ENCODE results near the gene MTMR4. TPM values are rescaled to one million over a fixed set of nuclear protein-coding genes. Genes with fewer than 3 reads are reported as not detected.
A peak's percentile ranks its signal among the peaks of the same experiment; 100 is the strongest.
"Not testable (repeated sequence)": the region's sequence is repeated elsewhere in the genome, so short reads cannot be mapped to it uniquely, and the experiment has no call there.

MTMR4 gene
- total RNA-seq, 2 experiments from 2014 or later = 69.2 to 77.9 TPM

DNA sequence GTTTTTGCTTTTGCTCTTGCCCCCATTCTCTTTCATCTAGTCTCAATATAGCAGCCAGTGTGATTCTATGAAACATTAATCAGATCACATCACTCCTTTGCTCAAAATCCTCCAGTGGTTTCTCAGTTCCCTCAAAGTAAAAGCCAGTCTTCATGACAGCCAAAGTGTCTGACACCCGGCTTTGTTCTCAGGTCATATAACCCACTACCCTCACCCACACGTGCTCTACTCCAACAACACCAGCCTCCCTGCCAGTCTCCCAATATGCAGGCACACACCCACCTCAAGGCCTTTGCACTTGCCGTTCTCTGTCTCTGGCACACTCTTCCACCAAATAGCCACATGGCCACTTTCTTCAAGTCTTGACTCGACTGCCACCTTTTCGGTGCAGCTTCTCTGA is 4.4 kb downstream of the MTMR4 start:
- Mint-ChIP-seq H3K27me3 (no peaks in the 10 kb centered on the region), H3K27ac (no peak overlapping the region)

DNA sequence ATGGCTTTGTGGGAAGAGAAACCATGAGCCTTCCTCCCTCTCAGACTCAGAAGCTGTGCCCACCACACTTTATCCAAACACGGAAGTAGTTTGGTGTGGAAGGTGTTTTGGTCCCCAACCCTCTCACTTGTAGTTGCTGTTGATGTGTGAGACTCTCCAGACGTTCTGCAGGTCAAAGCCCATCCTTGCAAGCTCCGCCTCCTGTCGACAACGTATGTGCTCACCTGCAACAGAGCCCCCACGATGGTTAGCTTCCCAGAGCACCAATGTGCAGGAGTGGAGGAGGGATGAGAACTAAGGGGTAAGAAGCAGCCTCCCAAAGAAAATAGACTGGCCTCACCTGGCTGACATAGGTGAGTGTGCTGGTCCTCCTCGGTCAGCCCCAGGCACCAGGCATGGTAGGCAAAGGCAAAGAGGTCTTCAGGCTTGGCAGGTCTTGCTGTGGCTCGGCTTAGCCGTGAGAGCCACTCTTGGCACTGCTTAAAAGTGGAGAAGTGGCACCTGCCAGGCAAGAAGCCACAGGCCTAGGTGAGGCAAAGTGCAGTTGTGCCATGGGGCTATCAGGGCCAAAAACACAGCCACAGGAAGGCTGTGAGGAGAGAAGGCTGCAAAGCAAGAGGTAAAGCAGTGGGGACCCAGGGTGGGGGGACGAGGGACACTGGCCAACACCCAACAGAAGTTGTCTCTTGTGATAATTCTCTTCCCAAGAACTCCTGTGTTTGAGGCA is 5.9 kb downstream of the MTMR4 start:
- CTCF ChIA-PET = no interaction called here
- ATAC-seq (no peak), DNase-seq (no peak)
- intact Hi-C loops (cut with DNase I, micrococcal nuclease) = no loop called here
- POLR2A ChIA-PET = no interaction called here
- Mint-ChIP-seq H3K36me3 (ENCODE audit: low read depth) (peaks cover 68% of the 10 kb centered on the region), H3K4me1 (peaks cover 11% of the 10 kb centered on the region), H3K9me3 (ENCODE audit: low read depth) (no peaks in the 10 kb centered on the region), H3K27me3 (no peaks in the 10 kb centered on the region), H3K4me3 (no peak overlapping the region), H3K27ac (no peak overlapping the region)

More for the DNA sequence above, 4.4 kb downstream of the MTMR4 start:
- ChIA-PET CTCF (no interaction called here), POLR2A (no interaction called here)
- no peak for DNase-seq
- no peak overlapping the region for H3K4me3 Mint-ChIP-seq
- intact Hi-C loops (cut with DNase I, micrococcal nuclease) = loop anchor here in 1 of 2 experiments (10.0 kb wide), 1 partner anchor 185 kb away; the partner anchor contains the start of genes RAD51C and TEX14
- H3K9me3 Mint-ChIP-seq (ENCODE audit: low read depth) = no peaks in the 10 kb centered on the region
- peaks cover 15% of the 10 kb centered on the region for H3K4me1 Mint-ChIP-seq
- peaks cover 61% of the 10 kb centered on the region for H3K36me3 Mint-ChIP-seq (ENCODE audit: low read depth)
- ATAC-seq = no peak

DNA sequence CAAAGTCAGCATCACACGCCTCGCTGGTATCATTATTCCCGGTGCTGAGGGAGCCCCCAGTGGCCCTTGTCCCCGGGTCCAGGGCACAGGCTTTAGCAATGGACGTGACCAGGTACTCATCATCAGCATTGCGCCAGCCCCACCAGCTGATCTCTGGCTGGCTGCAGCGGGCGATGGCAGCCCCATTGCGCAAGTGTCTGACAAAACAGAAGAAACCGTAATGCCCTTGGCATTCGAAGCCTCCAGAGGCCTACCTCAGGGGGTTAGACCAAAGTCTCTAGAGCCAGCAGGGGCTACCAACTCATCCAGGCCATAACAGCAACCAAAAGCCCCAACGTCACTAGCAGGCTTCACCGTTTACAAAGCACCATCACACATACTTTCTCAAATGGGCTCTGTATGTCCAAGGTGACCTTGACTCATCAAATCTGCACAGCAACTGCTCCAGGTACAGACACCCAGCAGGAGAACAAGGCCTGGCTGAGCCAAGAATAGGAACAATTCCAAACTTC is 7.3 kb downstream of the MTMR4 start:
- Mint-ChIP-seq H3K9me3 (ENCODE audit: low read depth) (no peaks in the 10 kb centered on the region), H3K4me3 (no peak overlapping the region), H3K27ac (no peak overlapping the region), H3K4me1 (peaks cover 3% of the 10 kb centered on the region), H3K36me3 (ENCODE audit: low read depth) (peaks cover 68% of the 10 kb centered on the region), H3K27me3 (no peaks in the 10 kb centered on the region)
- intact Hi-C loops (cut with DNase I, micrococcal nuclease) = no loop called here
- ChIA-PET POLR2A (no interaction called here), CTCF (no interaction called here)
- ATAC-seq (no peak), DNase-seq (no peak)

DNA sequence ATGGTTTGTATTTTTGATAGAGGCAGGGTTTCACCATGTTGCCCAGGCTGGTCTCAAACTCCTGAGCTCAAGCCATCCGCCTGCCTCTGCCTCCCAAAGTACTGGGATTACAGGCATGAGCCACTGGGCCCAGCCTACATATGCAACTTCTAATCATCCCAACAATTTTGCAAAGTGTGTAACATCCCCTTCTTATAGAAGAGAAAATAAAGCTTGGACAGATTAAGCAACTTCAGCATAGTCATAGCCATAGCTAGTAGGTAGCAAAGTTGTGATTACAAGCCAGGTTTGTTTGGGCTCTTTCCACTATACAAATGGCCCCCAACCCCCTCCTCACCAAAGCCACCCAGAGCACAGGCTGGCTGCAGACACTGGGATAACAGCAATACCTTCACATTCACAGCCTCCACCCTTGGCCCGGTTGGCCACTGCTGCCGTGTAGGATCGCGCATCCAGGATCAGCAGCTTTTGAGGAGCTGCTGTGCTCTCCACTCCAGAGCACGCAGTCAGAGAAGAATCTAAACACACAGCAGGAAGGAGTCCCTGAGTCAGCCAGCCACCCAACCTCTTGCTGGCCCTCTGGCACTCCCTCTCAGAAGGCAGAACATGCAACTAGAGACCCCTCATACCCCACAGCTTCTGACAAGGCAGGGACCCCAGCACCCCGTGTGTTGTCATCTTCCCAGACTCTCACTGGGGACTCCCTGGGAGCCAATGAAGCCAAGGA is 7.9 kb downstream of the MTMR4 start:
- Mint-ChIP-seq H3K36me3 (ENCODE audit: low read depth) (peaks cover 65% of the 10 kb centered on the region), H3K4me1 (no peaks in the 10 kb centered on the region), H3K4me3 (no peak overlapping the region), H3K27ac (no peak overlapping the region), H3K9me3 (ENCODE audit: low read depth) (no peaks in the 10 kb centered on the region), H3K27me3 (no peaks in the 10 kb centered on the region)
- POLR2A ChIA-PET = interaction anchor here (1.1 kb wide), 1 partner anchor 135 kb away, joined by 3 read pairs; no protein-coding TSS in a partner anchor
- DNase-seq = no peak
- no peak for ATAC-seq
- intact Hi-C loops (cut with DNase I, micrococcal nuclease) = no loop called here
- CTCF ChIA-PET = no interaction called here

DNA sequence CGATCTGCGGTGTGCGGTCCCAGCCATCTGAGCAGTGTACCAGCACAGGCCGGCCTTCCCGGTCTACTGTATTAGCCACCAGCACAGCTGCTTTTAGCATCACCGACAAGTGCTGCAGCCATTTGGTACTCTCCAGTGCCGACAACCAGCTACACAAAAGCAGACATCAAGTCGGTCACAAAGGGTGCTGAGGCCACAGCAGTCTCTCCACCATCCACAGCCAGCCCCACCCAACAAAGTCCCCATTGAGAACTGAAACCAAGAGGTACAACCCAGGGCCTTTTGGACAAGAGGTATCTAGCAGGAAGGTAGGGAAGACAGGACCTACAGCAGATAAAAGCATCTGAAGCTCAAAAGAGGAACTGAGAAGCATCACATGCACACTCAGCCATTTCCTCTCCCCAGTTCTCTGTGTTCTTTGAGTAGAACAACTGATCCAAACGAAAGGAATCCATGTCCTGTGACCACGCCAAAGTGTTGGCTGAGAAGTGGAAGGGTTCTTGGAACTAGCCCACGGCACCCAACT is 9.5 kb downstream of the MTMR4 start:
- no peak for ATAC-seq
- POLR2A ChIA-PET = no interaction called here
- no peaks in the 10 kb centered on the region for H3K4me1 Mint-ChIP-seq
- H3K36me3 Mint-ChIP-seq (ENCODE audit: low read depth) = peaks cover 56% of the 10 kb centered on the region
- DNase-seq = no peak
- no peak overlapping the region for H3K4me3 Mint-ChIP-seq
- CTCF ChIA-PET = no interaction called here
- no peaks in the 10 kb centered on the region for H3K27me3 Mint-ChIP-seq
- H3K27ac Mint-ChIP-seq = no peak overlapping the region
- H3K9me3 Mint-ChIP-seq (ENCODE audit: low read depth) = no peaks in the 10 kb centered on the region
- intact Hi-C loops (cut with DNase I, micrococcal nuclease) = no loop called here

DNA sequence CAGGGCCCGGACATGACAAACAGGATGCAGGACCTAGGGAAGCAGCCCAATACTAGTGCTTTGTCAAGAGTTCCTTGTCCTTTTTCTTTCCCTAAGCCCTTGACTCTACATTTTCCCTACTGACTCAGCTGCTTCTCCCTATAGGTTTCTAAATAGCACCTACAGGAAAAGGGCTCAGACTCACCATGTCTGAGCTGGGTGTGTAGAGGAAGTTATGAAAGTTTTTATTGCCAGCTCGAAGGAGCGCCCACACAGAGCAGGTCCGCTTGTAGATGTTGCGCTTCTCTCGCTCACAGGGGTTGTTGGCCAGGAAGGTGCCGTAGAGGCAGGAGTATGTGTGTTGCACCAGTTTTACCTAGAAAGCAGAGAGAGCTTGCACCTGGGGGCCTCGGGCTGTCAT is 10.6 kb downstream of the MTMR4 start:
- CTCF ChIA-PET = no interaction called here

DNA sequence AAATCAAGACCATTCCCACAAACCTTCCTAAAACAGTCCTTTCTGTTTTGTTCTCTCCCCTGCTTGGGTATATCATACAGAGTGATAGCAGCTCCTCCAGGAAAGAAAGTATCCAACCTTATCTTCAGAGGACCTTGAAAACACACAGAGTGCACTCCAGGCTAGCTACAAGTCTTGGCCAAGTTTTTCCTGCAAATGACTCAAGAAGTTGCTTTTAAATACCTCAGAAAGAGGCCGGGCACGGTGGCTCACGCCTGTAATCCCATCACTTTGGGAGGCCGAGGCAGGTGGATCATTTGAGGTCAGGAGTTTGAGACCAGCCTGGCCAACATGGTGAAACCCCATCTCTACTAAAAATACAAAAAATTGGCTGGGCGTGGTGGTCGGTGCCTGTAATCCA is 11.3 kb downstream of the MTMR4 start:
- H3K36me3 Mint-ChIP-seq (ENCODE audit: low read depth) = peaks cover 52% of the 10 kb centered on the region
- CTCF ChIA-PET; H3K9me3 Mint-ChIP-seq (ENCODE audit: low read depth); intact Hi-C loops (cut with DNase I, micrococcal nuclease); H3K4me3 Mint-ChIP-seq; H3K4me1 Mint-ChIP-seq; POLR2A ChIA-PET; H3K27me3 Mint-ChIP-seq; H3K27ac Mint-ChIP-seq; ATAC-seq; DNase-seq: not testable (repeated sequence)

More for the DNA sequence above, 10.6 kb downstream of the MTMR4 start:
- ATAC-seq = no peak
- no peaks in the 10 kb centered on the region for H3K9me3 Mint-ChIP-seq (ENCODE audit: low read depth)
- H3K27me3 Mint-ChIP-seq = no peaks in the 10 kb centered on the region
- H3K36me3 Mint-ChIP-seq (ENCODE audit: low read depth) = peaks cover 53% of the 10 kb centered on the region
- POLR2A ChIA-PET = no interaction called here
- no peak for DNase-seq
- intact Hi-C loops (cut with DNase I, micrococcal nuclease) = no loop called here
- H3K27ac Mint-ChIP-seq = no peak overlapping the region
- H3K4me3 Mint-ChIP-seq = no peak overlapping the region
- peaks cover 2% of the 10 kb centered on the region for H3K4me1 Mint-ChIP-seq

DNA sequence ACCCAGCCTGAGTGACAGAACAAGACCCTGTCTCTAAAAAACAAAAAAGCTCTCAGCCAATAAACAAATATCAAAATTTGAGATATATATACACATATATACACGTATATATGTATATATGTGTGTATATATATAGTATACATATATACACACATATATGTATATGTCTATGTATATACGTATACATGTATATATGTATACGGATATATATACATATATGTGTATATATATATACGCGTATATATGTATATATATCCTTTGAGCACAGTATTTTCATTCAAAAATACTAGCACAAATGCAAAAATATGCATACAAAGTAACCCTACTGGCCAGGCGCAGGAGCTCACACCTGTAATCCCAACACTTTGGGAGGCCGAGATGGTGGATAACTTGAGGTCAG is 13.0 kb downstream of the MTMR4 start:
- CTCF ChIA-PET = no interaction called here
- peaks cover 2% of the 10 kb centered on the region for H3K4me1 Mint-ChIP-seq
- ATAC-seq (no peak), DNase-seq (no peak)
- intact Hi-C loops (cut with DNase I, micrococcal nuclease) = no loop called here
- no peak overlapping the region for H3K4me3 Mint-ChIP-seq
- no peaks in the 10 kb centered on the region for H3K9me3 Mint-ChIP-seq (ENCODE audit: low read depth)
- H3K27ac Mint-ChIP-seq = no peak overlapping the region
- peaks cover 45% of the 10 kb centered on the region for H3K36me3 Mint-ChIP-seq (ENCODE audit: low read depth)
- POLR2A ChIA-PET = no interaction called here
- no peaks in the 10 kb centered on the region for H3K27me3 Mint-ChIP-seq

DNA sequence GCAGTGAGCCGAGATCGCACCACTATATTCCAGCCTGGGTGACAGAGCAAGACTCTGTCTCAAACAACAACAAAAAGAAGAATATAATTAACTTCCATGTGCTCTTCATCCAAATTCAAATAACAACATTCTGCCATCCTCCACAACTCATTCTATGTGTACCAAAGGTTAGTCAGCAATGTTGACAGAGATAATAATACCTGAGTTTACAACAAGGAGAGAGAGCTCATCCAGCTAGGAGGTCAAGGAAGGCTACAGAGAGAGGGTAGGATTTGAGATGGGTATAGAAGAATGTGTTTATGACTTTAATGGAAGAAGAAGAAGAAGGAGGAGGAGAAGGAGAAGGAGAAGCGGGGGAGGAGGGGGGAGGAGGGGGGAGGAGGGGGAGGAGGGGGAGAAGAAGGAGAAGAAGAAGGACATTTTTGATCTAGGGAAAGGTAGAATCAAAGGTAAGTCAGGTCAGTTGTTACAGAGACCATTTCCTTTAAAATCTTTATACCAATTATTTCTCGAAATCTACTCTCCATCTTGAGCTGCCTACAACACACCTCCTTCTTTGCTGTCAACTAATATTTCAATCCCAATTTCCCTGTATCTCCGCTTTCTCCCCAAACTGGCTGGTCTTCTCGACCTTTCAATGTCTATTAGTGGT is 16.1 kb downstream of the MTMR4 start:
- Mint-ChIP-seq H3K36me3 (ENCODE audit: low read depth) (peaks cover 51% of the 10 kb centered on the region), H3K9me3 (ENCODE audit: low read depth) (no peaks in the 10 kb centered on the region)
- POLR2A ChIA-PET = interaction anchor here (0.7 kb wide), 1 partner anchor 17 kb away, joined by 10 read pairs; no protein-coding TSS in a partner anchor

DNA sequence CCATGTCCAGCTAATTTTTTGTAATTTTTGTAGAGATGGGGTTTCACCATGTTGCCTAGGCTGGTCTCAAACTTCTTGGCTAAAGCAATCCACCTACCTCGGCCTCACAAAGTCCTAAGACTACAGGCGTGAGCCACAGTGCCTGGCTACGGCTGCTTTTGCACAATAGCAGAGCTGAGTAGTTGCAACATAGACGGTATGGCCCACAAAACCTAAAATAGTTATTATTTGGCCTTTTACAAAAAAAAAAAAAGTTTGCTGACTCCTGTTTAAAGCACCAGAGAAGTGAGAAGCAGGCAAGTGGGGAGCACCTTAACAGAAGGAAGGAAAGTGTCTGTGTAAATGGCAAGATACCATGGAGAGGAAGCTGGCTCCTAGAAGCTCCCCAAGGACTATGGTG is 20.9 kb downstream of the MTMR4 start:
- H3K9me3 Mint-ChIP-seq (ENCODE audit: low read depth) = no peaks in the 10 kb centered on the region
- DNase-seq (no peak), ATAC-seq (no peak)
- peaks cover 63% of the 10 kb centered on the region for H3K36me3 Mint-ChIP-seq (ENCODE audit: low read depth)
- no peaks in the 10 kb centered on the region for H3K27me3 Mint-ChIP-seq
- H3K4me3 Mint-ChIP-seq = no peak overlapping the region
- H3K4me1 Mint-ChIP-seq = peaks cover 23% of the 10 kb centered on the region
- peak overlapping the region; percentile 87 for H3K27ac Mint-ChIP-seq
- ChIA-PET CTCF (interaction anchor here (1.3 to 2.0 kb wide), 4 partner anchors 19 to 176 kb away, joined by 3 to 10 read pairs (median 4); no protein-coding TSS in a partner anchor), POLR2A (interaction anchor here (1.5 kb wide), 1 partner anchor 137 kb away, joined by 8 read pairs; no protein-coding TSS in a partner anchor)
- intact Hi-C loops (cut with DNase I, micrococcal nuclease) = no loop called here

More for the DNA sequence above, 16.1 kb downstream of the MTMR4 start:
- Mint-ChIP-seq H3K4me3 (no peak overlapping the region), H3K27me3 (no peaks in the 10 kb centered on the region), H3K27ac (no peak overlapping the region), H3K4me1 (peaks cover 10% of the 10 kb centered on the region)
- CTCF ChIA-PET = interaction anchor here (0.6 to 1.5 kb wide), 3 partner anchors 10 to 199 kb away, joined by 4 to 9 read pairs (median 4); partner anchors contain the start of gene HSF5
- no peak for DNase-seq
- intact Hi-C loops (cut with DNase I, micrococcal nuclease) = no loop called here
- no peak for ATAC-seq

Data from activated CD4-positive, alpha-beta T cell treated with anti-CD3 and anti-CD28 coated beads for 36 hours (primary cell).